ENCODE data around the gene ASCL2.

GRCh38 chr11:2250041-2250440, 20.3 kb downstream of the ASCL2 start:
- TF ChIP-seq, protein P1, sequence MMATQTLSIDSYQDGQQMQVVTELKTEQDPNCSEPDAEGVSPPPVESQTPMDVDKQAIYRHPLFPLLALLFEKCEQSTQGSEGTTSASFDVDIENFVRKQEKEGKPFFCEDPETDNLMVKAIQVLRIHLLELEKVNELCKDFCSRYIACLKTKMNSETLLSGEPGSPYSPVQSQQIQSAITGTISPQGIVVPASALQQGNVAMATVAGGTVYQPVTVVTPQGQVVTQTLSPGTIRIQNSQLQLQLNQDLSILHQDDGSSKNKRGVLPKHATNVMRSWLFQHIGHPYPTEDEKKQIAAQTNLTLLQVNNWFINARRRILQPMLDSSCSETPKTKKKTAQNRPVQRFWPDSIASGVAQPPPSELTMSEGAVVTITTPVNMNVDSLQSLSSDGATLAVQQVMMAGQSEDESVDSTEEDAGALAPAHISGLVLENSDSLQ (IDR thresholded peaks at IDR 0.05): no peak
- TF ChIP-seq LEF1 (IDR thresholded peaks at IDR 0.05; ENCODE audit: borderline replicate concordance) (no peak), ZNF384 (IDR thresholded peaks at IDR 0.05) (no peak), L3MBTL2 (conservative IDR thresholded peaks at IDR 0.05) (no peak)
